Putamen (tissue), 1 donor: ENCODE measurements around the gene ASCC3.

Source experiments
- DNase-seq: peaks from one replicate; pipeline ENCODE4 v3.0.0-alpha.2; 2016; ENCODE audit warnings: low spot score

Gene ASCC3

DNA sequence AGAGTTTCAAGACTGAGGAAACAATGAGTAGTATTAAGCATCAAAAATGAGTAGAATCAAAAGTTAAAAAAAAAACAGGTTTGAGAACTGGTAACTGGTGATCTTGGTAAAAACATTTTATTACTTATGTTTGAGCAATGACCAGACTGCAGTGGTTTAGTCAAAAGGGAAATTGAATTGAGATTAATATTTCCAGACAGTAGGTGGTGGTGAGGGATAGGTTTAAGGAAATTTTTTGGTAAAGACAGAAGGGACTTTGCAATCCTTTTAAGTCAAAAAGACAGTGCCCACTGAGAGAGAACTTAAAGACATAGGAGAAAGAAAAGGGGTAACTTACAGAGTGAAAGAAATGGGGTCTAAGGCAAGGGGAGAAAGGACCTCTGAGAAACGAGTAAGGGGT, 156.9 kb downstream of the ASCC3 start:
- no peak for DNase-seq

GRCh38 chr6:100721256-100721655, 159.9 kb downstream of the ASCC3 start:
- no peak for DNase-seq

- peak; percentile 4 for DNase-seq
Measured at GRCh38 chr6:100719883-100720682, 161.0 kb downstream of the ASCC3 start.

DNA sequence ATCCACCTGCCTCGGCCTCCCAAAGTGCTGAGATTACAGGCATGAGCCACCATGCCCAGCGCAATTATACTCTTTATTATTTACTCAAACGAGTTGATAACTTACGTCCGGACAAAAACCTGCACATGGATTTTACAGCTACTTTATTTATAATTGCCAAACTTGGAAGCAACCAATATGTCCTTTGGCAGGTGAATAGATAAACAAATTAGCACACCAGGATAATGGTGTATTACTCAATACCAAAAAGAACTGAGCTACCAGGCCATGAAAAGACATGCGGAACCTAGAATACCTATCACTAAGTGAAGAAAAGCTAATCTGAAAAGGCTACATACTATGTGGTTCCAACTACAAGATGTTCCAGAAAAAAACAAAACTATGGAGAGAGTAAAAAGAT, 168.1 kb downstream of the ASCC3 start:
- no peak for DNase-seq

DNA sequence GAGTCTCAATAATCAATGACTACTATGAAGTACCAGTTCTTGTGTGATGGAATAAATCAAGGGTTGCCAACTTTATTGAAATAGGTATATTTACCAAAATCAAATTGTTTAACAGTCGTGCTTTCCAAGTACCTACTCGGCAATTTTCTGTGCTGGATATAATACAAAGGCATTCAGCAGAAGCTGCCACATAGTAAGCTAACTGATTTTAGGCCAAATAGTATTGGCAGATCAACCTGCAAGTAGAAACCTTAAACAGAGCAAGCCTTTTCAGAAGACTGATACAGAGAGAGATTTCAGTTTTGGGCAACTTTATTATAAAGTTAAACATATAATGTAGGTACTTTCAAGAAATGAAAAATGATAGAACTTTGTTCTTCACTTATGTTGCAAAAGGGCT, 174.6 kb downstream of the ASCC3 start:
- no peak for DNase-seq

DNA sequence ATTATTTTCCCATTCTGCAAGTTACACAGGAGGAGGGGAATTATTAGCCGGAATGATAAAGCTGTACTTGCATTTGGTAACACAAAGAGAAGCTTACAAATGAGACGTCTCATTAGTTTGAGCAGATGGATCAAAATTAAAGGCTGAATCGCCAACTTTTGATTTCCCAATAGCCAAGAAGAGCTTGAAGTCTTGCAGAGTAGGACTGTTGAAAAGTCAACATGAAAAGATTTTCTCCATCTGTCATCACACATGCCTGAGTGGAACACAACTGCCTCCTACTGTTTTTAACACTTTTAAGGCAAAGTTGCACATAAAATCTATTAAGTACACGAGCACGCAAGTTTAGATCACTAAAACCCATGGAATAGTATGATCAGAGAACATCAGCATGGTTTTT, 176.2 kb downstream of the ASCC3 start:
- DNase-seq: no peak

DNA sequence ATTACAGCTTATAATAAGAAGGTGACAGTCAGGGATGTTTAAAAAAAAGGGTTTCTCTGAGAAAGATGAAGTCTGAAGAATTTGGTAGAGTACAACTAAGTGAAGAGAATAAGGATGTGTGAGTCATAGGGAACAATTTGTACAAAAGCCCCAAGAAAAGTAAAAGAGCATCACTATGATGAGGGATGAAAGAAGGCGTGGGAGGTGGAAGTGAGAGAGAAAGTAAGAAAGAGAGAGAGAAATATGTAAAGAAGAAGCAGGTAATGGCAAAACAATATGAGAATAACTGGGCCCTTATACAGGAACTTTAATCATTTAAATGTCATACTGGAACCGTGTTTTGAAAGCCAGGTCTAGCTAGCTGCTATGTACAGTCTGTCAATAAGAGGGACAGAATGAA, 179.4 kb downstream of the ASCC3 start:
- no peak for DNase-seq

GRCh38 chr6:100700009-100700408, 181.1 kb downstream of the ASCC3 start:
- no peak for DNase-seq

DNA sequence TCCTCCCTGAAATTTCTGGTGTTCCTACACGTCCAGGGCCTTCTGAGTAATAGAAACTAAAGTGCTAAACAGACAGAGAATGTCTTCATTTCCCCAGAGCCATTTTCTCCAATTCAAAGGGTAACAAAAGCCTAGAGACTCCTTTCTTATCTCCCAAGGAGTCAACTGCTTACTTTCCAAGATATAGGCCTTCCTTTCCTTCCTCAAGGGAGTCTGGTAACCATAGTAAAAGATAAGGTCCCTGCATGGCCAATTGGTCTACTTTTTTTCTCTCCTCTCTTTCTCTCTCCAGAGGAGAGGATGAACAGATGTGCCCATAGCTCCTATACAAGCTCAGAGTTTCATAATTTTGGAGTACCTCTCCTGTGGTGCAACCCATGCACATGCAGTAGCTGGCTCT, 185.7 kb downstream of the ASCC3 start:
- no peak for DNase-seq

DNA sequence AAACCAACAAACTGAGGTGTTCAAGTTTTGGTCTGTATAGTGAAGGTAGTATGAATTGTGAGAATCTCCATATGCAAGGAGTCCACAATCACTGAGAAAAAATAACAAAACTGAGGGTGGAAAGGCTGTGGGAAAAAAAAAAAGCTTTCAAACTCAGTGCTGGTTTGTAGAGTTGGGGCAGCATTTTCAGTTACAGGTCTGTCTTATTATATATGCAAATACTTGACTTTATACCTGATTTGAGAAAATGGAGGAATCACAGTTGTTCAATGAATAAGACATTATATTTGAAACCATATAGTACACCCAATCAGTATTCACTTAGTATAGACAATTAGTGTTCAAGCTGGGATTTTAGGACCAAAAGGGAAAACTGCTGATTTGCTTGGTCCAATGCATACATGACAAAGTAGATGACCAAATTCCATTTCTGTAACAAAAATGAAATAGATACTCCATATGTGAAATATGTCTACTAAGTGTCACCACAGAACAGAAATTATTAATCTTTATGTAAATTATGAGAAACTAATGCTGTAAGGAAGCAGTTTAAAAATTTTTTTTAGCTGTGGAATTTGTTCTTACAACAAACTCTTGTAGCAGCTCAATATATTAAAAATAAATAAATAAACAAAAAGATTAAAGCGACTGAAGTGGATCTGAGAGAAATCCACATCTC, 187.7 kb downstream of the ASCC3 start:
- no peak for DNase-seq

GRCh38 chr6:100691972-100692371, 189.2 kb downstream of the ASCC3 start:
- no peak for DNase-seq

- no peak for DNase-seq
Measured at GRCh38 chr6:100686216-100686615, 194.9 kb downstream of the ASCC3 start.

GRCh38 chr6:100685747-100686146, 195.4 kb downstream of the ASCC3 start:
- no peak for DNase-seq

GRCh38 chr6:100680163-100680562, 201.0 kb downstream of the ASCC3 start:
- no peak for DNase-seq

DNA sequence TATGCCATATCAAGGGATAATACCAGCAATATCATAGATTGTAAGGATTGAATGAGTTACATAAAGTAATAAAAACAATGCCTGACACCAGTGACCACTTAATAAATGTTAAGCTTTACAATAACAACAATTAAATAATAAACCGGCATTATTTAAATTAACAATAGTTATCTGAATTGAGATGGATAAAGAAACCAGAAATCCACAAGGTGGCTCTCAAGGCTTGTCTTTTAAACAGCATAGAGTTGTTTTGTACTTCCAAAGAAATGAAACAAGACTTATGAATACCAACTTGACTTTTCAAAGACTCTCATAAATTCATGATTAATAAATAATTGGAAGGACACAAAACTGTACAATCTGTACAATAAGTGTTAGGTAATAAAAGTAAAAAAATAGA, 203.1 kb downstream of the ASCC3 start:
- DNase-seq: no peak

- DNase-seq: no peak
Measured at GRCh38 chr6:100677240-100677639, 203.9 kb downstream of the ASCC3 start.

- no peak for DNase-seq
Measured at GRCh38 chr6:100673641-100674040, 207.5 kb downstream of the ASCC3 start.

DNA sequence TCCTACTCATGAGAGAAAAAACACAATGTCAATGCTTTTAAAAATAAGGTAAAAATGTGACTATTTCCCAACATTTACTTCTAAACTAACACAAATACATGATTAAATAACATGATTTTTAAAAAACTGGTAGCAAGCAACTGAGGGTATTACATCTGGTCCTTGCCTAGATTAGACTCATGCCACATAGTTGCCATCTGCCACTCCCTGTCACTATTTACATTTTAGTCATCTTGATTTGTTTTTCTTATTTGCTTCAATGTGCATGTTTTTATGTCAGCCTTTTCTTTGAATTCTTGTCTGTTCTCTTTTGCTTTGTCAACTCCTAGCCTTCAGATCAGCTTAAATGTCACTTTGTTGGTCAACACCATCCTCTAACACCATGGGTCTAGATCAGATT, 209.4 kb downstream of the ASCC3 start:
- no peak for DNase-seq

DNA sequence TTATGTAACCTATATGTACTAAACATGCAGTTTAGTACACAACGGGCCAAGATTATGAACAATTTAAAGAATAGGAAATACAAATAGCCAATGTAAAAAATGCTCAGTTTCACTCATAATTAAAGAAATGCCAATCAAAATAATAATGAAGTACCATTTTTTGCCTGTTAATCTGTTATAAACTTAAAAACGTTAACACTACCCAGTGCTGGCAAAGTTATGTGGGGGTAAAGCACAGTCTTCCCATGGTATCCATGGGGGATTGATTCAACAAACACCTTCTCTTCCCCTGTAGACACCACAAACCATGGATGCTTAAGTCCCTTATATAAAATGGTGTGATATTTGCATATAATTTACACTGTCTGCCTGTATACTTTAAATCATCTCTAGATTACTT, 211.1 kb downstream of the ASCC3 start:
- DNase-seq: no peak

DNA sequence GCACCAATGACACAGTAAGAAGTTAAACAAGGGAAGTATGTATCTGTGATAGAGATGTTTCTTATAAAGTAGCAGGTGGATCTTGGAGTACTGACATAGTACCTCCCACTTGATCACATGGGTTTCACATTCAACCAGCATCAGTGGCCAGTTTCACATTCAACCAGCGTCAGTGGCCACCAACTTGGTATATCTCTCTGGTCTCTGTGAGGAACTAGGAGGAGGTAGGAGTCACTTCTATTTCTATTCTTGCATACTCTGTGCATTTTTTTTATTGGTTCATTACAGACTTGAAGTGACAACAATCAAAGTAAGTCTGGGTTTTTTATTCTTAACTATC, 216.1 kb downstream of the ASCC3 start:
- DNase-seq: no peak

- peak; percentile 6 for DNase-seq
Measured at GRCh38 chr6:100664274-100665040, 216.7 kb downstream of the ASCC3 start.

- DNase-seq: no peak
Measured at GRCh38 chr6:100663219-100663863, 217.8 kb downstream of the ASCC3 start.

- no peak for DNase-seq
Measured at GRCh38 chr6:100662264-100662663, 218.9 kb downstream of the ASCC3 start.
